NCI-H2196 treated with DMSO at 0.1 percent for 48 hours (cell line): ENCODE results near the gene SLC66A3.

Source experiments
- DNase-seq: peaks from one replicate; lab custom pipeline; 2025; ENCODE audit not compliant: unreplicated experiment; lab: John Stamatoyannopoulos, UW

SLC66A3 gene

DNA sequence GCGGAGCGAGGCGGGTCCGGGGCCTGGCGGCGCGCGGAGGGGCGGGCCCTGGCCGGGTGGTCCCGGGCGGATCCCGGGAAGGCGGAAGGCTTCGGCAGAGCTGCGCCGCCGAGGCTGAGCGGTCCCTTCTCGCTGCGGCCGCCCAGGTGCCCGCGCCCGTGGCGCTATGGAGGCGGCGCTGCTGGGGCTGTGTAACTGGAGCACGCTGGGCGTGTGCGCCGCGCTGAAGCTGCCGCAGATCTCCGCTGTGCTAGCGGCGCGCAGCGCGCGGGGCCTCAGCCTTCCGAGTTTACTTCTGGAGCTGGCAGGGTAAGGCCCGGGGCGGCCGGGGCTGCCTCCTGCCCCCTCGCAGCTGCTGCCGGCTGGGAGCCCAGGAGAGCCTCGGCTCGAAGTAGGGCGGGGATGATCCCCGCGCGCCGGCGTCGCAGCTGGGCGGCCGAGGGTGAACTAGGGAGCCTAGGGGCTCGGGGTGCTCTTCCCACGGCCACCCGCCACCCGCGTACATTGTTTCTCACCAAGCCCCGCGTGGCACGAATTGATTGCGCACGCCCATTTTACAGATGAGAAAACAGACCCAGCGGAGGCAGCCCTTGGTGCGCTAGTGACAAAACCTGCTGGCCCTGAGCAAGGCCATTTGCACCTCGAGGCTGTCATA, at the start of gene SLC66A3:
SLC66A3 (plus strand) TSS at position 87 of the 655 bp plus-strand sequence; CDS start at position 167, 80 bp downstream.
- DNase-seq, result peak; percentile 88

- no peak for DNase-seq
Measured at GRCh38 chr2:11109002-11109401, 46.3 kb upstream of the SLC66A3 start.

GRCh38 chr2:11112870-11113428, 42.3 kb upstream of the SLC66A3 start:
- DNase-seq, result no peak

DNA sequence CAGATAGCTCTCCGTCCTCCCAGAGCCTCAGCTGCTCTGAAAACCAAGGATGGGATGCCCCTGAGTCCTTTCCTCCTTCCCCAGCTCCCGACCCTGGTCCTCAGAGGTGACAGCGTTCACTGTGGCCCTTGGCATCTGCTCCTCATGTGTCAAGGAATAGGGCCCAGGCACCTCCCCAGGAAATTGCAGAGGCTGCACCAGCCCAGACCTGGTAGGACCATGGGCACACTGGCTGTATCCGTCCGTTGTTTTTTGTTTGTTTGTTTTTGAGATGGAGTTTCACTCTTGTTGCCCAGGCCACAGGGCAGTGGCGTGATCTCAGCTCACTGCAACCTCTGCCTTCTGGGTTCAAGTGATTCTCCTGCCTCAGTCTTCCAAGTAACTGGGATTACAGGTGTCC, 37.5 kb upstream of the SLC66A3 start:
- no peak for DNase-seq

GRCh38 chr2:11118761-11119160, 36.5 kb upstream of the SLC66A3 start:
- DNase-seq, result no peak

GRCh38 chr2:11121099-11121822, 34.0 kb upstream of the SLC66A3 start:
- no peak for DNase-seq

GRCh38 chr2:11121823-11122155, 33.5 kb upstream of the SLC66A3 start:
- no peak for DNase-seq

- DNase-seq, result no peak
Measured at GRCh38 chr2:11122380-11122779, 32.9 kb upstream of the SLC66A3 start.

- no peak for DNase-seq
Measured at GRCh38 chr2:11123001-11123809, 32.1 kb upstream of the SLC66A3 start.

DNA sequence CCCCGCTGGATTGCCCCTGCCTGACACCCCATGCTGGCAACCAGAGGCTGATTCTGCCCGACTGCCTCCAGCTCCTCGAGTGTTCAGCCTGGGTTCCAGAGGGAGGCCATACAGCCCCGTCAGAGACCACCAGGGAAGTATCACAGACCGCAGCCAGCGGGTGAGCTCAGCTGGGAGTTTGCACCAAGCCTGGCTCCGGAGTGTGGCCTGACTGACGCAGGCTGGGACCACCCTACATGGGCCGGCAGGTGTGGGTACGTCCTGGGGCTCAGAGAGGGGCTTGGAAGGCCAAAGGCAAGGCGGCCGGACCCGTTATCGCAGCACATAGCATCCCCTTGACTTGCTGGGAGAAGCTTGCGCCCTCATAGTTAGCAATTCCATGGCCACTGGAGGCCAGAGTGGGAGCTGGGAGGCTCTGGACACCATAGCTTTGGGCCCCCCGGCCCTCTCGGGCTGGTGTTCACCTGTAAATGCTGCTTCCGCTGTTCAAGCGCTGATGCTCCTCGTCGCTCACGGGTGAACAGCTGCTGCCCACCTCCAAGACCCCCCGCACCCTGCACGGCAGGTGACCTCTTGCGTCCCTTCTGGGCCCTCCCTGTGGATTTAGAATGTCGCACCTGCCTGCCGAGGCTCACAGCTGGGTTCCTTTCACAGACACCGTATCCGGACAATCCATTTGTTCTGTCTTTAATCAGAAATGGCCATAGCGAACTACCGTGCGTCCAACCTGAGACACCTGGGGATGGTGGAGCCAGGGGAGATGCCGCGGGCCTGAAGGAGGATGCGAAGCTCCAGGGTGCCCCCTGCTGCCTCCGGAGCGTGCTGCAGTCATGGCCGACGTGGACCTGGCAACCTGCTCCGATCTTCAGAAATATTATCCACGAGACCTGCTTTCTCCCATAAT, 31.2 kb upstream of the SLC66A3 start:
- DNase-seq, result peak; percentile 71

GRCh38 chr2:11124760-11125068, 30.6 kb upstream of the SLC66A3 start:
- DNase-seq, result no peak

GRCh38 chr2:11127761-11128160, 27.5 kb upstream of the SLC66A3 start:
- no peak for DNase-seq

GRCh38 chr2:11128243-11128951, 26.9 kb upstream of the SLC66A3 start:
- no peak for DNase-seq

DNA sequence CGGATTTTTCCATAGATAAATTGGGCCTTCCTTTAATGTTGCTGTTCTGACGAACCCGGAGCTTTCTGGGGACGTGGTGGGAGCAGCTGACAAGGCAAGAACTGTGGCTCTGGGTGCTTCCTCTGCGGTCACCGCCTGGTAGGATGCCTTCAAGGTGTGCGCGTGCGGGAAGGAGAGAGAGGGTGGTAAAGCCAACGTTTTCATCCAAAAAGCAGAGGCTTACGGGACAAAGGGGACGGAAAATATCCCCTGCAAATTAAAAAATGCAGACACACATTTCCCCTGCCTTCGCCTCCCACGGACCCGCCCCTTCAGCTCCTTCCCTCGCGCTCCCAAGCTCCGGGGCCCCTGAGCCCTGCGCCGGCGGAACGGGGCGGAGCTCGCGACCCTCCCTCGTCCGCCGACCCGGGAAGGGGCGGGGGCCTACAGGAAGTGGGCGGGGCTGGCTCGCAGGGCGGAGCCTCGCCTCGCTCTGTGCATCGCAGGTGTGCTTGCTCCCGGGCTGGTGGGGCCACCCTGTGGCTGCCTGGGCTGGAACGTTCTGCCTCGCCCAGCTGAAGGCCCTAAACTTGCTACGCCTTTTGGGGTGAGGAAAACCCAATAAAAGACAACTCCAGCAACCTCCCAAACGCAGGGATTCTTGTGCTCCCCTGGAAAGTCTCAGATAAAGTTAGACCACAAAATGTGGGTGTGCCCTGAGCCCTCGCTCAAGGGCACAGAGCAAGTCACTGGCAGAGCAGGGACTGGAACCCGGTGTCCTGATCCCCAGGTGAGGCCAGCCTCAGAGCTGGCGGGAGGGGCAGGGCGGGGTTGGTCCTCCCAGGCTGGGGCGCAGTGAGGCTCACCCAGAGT, 25.4 kb upstream of the SLC66A3 start:
- DNase-seq, result no peak

DNA sequence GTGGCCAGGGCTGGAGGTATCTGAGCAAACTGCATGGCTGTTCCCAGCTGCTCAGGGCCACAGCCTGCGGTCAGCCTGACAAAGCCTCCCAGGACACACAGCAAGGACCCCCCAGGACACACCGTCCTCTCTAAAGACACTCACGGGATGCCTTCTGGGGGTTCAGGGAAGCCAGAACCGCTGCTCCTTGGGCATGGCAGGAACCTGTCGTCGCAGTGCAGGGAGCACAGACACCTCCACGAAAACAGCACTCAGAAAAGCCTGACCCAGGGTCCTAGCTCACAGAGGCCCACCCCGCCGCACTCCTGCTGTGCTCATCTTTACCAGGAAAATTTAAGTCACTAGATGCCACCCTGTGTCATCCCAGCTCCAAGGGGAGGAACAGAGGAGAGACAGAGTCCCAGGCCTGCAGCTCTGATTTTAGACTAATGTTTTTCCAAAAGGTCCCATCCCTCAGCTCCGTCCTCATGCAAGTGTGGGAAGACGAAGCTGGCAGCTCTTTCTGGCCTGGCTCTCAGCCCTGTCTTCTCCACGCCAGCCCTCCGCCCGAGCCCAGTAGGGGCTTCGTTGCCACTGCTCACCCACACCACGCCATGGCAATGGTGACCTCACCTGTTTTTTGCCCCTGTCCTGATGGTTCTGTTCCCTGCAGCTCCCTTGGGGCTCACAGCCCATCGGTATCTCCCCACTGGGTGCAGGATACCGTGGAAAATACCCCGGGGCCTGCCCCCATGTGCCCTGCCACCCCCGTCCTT, 23.9 kb upstream of the SLC66A3 start:
- DNase-seq, result no peak

DNA sequence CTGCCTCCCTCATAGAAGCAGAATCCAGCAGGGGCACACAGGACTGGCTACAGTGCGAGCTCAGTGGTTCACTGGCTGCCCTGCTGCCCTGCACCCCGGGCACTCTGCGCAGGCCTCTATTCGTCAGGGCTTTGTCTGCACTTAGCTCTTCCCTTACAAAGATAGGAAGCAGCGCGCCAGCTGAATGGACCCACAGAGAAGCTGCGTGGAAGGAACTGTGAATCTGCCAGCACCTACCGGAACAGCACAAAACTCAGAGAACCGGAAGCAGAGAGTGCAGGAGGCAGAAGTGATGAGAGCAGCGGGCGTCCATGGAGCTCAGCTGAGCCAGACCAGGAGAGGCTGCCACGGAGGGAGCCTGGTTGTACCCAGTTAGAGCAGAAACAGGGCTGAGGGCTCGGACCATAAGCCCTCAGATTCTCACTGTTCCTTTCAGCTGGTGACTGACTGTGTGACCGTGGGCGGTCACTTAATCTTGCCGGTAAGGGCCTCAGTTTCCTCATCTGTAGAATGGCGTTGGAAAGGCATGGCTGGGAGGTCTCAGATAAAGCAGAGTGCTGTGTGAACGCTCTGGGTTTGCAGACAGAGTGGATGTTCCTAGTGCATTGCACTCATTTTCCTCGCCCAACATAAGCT, 23.1 kb upstream of the SLC66A3 start:
- DNase-seq, result no peak

DNA sequence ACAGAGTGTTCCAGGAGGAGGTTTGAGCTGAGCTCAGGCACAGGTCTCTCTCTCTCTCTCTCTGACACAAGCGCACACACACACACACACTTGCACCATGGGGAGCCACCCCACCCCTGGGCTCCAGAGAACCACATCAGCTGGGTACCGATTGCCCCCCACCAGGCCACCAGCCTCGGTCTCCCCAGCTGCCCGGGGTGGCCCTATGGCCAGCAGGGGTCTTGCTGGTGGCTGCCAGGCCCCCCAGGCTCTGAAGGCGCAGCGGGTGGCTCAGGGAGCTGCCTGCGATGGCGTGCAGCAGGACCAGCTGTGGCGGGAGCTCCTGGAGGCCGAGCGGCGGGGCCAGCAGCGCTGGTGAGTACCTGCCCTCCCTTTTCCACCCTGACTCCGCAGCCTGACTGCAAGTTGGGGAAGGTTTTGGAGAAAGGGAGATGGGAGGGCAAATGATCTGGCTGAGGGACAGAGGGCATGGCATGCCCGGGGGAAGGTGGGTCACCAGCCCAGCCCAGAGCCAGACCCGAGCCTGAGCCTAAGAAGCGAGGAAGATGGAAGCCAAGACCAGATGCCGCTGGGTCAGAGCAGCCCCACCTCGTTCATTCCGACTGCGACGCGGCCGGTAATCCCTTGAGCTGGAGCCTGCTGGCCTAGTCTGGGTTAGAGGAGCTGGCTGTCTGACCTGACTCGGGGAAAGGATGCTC, 21.9 kb upstream of the SLC66A3 start:
- no peak for DNase-seq

- DNase-seq, result no peak
Measured at GRCh38 chr2:11133936-11134320, 21.3 kb upstream of the SLC66A3 start.
